Measurements from ENCODE around the gene KRT13. TPM values are rescaled to one million over a fixed set of nuclear protein-coding genes. Genes with fewer than 3 reads are reported as not detected.

Gene KRT13
- total RNA-seq, 2 donors from 2014 or later, result not detected

DNA sequence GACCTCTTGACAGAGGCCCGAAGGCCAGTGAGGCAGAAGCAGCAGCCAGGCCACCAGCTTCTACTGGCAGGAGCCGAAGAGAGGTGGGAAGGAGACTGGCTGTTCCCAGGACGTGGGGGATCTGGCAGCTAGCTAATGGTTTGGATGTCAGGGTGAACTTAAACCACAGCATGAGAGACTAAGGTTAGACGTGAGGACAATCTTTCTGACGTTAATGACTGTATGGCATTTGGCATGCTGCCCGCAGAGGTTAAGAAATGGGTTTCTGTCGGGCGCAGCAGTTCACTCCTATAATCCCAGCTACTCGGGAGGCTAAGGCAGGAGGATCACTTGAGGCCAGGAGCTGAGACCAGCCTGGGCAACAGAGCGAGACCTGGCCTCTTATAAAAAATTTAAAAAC, 6.3 kb upstream of the KRT13 start:
- no peak for ATAC-seq
- Mint-ChIP-seq H3K9me3 (no peaks in the 10 kb centered on the region), H3K27ac (no peak overlapping the region), H3K36me3 (no peaks in the 10 kb centered on the region)
- DNase-seq (ENCODE audit: low spot score in 2 of 2), result no peak

DNA sequence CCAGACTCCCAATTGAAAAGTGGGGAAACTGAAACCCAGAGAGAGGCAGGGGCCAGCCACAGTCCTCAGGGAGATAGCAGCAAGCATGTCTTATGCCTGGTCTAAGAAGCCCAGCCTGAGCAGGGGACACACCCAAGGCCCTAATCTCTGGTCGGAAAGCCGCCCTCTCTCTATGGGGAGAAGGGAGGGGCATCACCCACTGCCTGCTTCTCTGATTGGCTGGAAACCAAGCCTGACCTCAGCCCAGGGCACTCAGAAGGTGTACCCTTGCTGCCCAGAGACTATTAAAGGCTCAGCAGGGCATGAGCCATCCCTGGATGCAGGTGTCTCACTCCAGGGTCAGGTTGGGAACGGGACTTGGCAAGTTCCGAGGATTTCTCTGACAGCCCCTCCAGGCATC, 5.7 kb upstream of the KRT13 start:
- no peak for DNase-seq (ENCODE audit: low spot score in 2 of 2)
- H3K27ac Mint-ChIP-seq, result no peak overlapping the region
- H3K36me3 Mint-ChIP-seq, result no peaks in the 10 kb centered on the region
- no peak for ATAC-seq
- H3K9me3 Mint-ChIP-seq, result no peaks in the 10 kb centered on the region

DNA sequence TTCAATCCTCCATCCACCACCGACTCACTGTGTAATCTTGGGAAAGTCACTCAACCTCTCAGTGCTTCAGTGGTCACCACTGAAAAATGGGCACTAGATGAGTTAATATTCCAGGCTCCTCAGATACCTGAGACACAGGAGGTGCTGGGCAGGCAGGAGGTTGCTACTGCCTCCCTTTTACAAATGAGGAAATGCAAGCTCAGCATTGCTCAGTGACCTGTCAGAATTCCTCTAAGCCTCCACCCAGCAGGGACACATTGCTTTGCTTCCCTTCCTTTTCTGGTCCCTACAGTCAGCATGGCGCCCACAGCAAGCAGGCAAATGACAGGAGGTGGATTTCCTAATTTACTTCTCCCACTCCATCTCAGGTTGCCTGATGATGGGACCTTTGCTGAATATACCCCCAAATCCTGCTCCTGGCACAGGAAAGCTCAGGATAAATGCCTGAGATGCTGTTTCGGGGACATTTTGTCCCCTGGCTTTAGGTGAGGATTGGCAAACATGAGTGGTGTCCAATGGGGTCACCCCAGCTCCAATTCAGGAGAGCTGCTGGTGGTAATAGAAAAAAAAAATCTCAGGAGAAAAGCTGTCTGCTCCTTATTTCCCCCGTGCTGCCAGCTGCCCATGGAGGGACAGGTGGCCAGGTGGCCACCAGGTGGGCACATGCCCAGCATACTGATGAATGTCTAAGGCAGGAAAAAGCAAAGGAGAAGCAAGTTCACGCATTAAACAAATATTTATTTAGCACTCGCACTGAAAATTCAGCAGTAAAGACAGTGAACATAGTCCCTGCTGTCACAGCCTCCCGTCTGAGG, 5.0 kb upstream of the KRT13 start:
- ATAC-seq (no peak), DNase-seq (ENCODE audit: low spot score in 2 of 2) (no peak)
- H3K27ac Mint-ChIP-seq, result no peak overlapping the region
- no peaks in the 10 kb centered on the region for H3K36me3 Mint-ChIP-seq
- no peaks in the 10 kb centered on the region for H3K9me3 Mint-ChIP-seq

DNA sequence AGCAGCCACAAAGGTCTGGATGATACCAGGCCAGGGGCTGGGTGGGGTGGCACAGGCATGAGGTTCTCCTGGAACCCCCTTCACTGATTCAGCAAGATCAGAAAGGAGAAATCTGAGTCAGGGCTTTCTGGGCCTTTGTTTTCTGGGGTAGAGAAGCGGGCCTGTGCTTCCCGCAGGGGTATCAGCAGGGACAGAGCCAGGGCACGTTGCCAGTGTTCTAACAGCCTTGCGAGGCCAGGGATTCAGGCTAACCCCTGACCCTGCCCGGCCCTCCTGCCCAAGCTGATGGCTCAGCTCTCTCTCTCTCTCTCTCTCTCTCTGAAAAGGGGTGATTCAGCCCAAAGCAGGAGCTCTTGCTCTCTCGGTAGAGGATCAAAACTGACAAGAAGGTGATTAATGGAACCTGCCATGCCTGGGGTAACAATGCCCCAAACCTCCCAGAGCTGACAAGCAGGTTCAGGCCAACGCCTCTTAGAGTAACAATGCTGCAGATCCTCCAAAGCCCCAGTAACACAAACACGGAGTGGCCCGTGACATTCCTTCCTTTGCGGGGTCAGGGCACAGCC, 2.0 kb upstream of the KRT13 start:
- ATAC-seq (no peak), DNase-seq (ENCODE audit: low spot score in 2 of 2) (no peak)
- Mint-ChIP-seq H3K27ac (no peak overlapping the region), H3K9me3 (no peaks in the 10 kb centered on the region), H3K36me3 (no peaks in the 10 kb centered on the region)

DNA sequence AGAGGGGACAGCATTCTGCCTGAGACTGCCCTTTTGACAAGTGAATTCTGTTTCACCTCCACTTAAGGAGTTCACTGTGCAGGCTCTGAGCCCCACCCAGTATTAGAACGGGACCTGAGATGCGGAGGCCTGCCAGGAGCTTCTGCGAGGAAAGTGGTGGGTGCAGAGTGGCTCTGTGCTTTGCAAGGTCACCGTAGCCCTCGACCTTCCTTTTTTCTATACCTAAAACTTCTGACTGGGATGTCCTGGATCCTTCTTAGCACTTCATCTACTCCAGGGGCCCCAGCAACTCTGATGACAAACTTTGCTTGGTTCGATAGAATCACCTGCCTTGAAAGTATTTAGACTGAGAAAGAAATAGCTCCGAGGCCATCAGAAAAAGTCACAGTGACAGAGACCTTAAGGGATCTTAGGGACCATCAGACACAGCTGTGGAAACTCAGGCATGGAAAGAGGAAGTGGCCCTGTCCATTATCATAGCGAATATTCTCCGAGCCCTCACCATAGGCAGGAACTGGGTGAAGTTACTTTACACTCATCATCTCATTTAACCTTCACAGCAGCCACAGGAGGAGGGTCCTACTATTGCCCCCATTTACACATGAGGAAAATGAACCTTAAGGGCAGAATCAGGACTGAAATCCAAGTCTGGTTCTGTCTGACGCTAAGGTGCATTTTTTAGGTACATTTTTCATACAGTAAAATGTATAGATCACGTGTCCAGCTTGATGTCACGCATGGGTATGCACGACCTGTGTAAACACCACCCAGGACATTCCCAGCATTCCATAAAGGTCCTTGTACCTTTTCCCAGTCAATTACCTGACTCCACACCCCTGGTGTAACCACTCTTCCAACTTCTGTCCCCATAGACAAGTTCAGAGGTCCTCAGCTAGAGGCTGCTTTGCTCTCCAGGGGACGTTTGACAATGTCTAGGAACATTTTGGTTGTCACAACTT, 676 bp upstream of the KRT13 start:
- H3K27ac Mint-ChIP-seq, result no peak overlapping the region
- no peaks in the 10 kb centered on the region for H3K36me3 Mint-ChIP-seq
- no peak for ATAC-seq
- H3K9me3 Mint-ChIP-seq, result no peaks in the 10 kb centered on the region
- DNase-seq (ENCODE audit: low spot score in 2 of 2), result no peak

DNA sequence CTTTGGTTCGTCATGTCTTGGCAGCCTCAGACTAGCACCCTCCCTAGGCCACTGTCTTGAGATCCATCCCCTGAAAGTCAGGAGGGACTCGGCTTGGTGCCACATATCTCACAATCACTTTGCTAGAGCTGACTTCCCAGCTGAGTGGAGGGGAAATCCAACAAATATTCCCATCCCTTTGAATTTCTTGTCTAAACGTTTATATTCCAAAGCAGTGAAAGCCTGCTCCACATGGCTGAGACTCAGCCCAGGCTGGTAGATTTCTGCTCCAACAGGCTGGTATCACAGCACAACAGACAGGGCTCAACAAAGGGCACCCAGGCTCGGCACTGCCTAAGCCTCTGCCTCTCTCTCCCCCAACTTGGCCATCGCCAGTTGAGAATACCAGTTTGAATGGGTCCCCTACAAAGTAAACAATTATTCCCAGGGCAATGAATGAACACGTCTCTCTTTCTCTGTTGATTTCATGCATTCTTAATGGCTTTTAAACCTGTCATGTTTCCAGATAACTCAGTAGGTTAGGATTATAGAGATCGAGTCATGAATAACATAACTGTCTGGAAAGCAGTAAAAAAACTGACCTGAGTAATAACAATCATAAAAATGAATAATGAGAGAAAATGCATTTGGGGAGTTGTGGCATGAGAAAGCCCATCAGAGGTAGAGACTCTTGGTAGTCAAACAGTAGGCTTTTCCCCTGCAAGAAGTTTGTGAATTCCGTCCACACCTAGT, 1.0 kb downstream of the KRT13 start:
- H3K36me3 Mint-ChIP-seq, result no peaks in the 10 kb centered on the region
- ATAC-seq (no peak), DNase-seq (ENCODE audit: low spot score in 2 of 2) (no peak)
- H3K27ac Mint-ChIP-seq, result no peak overlapping the region
- no peaks in the 10 kb centered on the region for H3K9me3 Mint-ChIP-seq

DNA sequence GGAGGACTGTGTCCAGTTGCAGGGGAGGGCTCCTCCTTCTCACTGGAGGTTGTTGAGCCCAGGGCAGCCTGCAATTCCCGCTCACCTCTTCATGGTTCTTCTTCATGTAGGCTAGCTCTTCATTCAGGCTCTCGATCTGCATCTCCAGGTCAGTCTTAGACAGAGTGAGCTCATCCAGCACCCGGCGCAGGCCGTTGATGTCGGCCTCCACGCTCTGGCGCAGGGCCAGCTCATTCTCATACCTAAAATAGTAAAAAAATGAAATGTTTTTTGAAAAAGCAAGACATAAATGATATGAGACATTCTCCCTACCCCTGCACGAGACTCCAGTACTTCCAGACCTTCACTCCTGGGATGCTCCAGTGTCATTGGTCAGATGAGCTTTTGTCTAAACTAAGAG, 2.2 kb downstream of the KRT13 start:
- DNase-seq (ENCODE audit: low spot score in 2 of 2), result no peak
- H3K9me3 Mint-ChIP-seq, result no peaks in the 10 kb centered on the region
- H3K27ac Mint-ChIP-seq, result no peak overlapping the region
- H3K36me3 Mint-ChIP-seq, result no peaks in the 10 kb centered on the region
- no peak for ATAC-seq

DNA sequence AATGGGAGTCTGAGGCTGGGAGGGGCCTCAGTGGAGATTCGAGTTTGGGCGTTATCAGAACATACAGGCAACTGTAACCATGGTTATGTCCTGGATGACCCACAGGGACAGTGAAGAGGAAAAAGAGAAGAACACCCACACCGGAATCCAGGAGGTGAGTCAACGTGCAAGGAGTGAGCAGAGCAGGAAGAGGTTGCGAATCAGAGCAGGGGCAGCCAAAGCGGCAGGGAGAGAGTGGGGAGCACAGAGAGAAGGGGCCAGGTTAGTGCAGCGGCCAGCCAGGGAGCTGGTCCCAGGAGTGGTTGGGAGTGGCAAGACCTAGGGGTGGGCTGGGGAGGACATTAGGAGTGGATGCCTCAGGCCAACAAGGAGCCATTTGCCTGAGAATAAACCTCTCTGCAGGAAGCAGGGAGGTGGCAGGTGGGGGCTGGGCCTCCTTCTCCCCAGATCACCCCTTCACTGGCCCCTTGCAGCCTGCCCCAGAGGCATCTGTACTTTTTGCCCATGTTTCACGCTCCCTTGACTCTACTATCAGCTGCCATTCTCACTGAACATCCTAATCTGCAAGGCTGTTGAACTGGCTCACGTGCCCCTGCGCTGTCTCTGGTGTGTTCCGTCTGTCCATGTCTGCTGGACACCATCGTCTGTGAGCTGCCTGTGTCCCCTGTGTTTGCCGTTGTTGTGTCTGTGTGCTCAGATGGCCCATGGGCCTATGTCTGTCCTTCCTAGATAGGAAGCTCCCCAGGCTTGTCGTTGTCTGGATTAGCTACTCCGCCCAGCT, 5.1 kb downstream of the KRT13 start:
- no peak for ATAC-seq
- H3K27ac Mint-ChIP-seq, result peak overlapping the region in 1 of 2 donors; percentile 66

DNA sequence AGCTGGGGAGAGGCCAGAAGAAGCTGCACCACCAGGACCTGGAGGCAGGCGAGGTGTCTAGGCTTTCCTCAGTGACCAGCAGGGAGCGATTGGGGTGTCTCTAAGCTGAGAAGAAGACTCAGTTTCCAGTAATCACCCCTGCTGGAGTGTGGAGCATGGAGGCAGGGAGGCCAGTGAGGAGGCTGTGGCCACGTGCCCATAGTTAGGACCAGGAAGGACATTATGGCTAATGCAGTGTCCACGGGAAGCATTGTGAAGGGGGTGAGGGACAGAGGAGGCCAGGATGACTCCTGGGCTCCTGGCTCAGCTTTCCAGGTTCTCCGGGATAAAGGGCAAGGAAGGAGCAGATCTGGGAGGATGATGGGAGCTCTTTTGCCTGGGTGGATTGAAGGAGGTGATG, 5.7 kb downstream of the KRT13 start:
- Mint-ChIP-seq H3K36me3 (no peaks in the 10 kb centered on the region), H3K27ac (peak overlapping the region in 1 of 2 donors; percentile 66), H3K9me3 (no peaks in the 10 kb centered on the region)
- DNase-seq (ENCODE audit: low spot score in 2 of 2) (no peak), ATAC-seq (no peak)

More for the DNA sequence above, 5.1 kb downstream of the KRT13 start:
- Mint-ChIP-seq H3K36me3 (no peaks in the 10 kb centered on the region), H3K9me3 (no peaks in the 10 kb centered on the region)
- no peak for DNase-seq (ENCODE audit: low spot score in 2 of 2)

DNA sequence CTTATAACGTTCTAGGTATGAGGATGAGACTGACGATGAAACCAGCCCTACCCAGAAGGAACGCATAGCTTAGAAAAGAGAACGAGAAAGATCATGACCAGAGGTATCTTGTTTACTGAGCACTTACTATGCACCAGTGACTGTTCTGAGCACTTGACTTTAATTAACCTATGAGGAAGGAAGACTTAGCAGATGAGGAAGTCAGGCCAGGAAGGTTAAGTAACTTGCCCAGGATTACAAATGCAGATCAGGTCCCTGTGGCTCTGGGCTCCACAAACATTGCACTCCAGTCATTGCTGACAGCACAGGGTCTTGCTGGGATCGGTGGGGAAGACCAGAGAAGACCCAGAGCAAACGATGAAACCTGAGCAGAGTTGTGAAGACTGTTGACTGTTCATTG, 7.1 kb downstream of the KRT13 start:
- no peak overlapping the region for H3K27ac Mint-ChIP-seq
- DNase-seq (ENCODE audit: low spot score in 2 of 2) (no peak), ATAC-seq (no peak)
- no peaks in the 10 kb centered on the region for H3K36me3 Mint-ChIP-seq
- no peaks in the 10 kb centered on the region for H3K9me3 Mint-ChIP-seq

DNA sequence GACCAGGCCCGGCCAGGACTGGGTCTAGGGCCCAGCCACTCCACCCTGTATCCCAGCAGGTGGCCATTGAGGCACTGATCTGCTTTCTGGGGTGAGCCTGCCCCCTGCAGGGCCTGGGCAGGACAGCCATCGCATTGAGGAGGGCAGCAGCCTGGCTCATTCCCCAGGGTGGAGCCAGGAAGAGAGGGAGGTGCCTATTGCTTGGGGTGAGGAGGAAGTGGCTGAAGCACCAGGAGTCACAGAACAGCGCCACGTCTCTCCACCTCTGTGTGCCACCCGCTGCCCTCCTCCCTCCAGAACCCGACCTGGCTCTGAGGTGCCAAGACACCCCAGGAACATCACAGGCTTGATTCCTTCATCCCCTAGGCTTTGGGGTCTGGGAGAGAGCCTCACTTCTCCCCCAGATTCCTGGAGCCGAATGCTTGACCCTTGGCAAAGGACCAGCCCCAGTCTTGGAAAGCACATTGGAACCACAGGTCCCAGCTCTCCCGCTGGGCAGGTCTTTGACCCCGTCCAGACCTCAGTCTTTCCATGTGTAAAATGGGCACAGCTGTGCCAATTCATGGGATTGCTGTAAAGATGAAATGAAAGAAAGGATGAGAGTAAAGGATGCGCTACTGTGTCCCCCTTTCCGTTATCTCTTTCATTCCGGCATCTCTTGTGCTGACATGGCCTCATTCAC, 8.5 kb downstream of the KRT13 start:
- Mint-ChIP-seq H3K36me3 (no peaks in the 10 kb centered on the region), H3K27ac (peak overlapping the region; percentile 20 to 55), H3K9me3 (no peaks in the 10 kb centered on the region)
- ATAC-seq (peak; percentile 96 to 99), DNase-seq (ENCODE audit: low spot score in 2 of 2) (peak; percentile 73 to 81)

DNA sequence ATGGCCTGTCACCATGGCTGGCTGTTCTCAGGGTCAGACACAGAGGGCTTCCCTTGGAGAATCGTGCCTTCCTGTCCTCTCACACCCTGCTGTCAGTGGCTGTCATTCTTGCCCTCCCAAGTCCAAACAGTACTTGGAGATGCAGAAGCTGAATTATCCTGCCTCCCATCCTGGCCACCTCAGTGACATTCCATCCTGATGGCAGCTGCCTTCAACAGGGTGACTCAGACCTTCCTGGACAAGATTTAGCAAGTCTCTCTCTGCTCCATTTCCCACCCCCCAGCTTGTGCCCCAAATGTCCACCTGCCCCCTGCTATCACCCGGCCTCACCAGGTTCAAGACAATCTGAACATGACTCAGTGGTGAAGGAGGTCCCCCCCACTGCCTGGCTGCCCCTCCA, 10.9 kb downstream of the KRT13 start:
- Mint-ChIP-seq H3K27ac (no peak overlapping the region), H3K9me3 (no peaks in the 10 kb centered on the region), H3K36me3 (no peaks in the 10 kb centered on the region)
- no peak for DNase-seq (ENCODE audit: low spot score in 2 of 2)
- no peak for ATAC-seq

DNA sequence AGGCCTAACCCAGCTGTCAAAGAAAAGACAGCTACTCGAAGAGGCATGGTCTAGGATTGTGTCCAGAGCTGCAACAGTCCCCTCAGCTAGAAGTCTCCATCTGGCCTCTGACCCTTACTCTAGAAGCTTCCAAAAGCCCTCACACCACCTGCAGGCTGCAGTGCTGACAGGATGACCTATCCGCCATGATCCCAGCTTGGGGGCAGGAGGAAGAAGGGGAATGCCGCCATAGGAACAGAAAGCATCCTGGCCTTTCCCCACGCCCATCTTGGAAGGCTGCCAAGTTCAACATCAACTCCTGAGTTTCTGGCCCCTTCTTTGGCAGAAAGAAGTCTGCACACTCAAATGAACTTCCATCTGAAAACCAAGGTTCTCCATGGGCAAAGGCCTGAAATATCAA, 12.6 kb downstream of the KRT13 start:
- no peak for ATAC-seq
- no peaks in the 10 kb centered on the region for H3K36me3 Mint-ChIP-seq

DNA sequence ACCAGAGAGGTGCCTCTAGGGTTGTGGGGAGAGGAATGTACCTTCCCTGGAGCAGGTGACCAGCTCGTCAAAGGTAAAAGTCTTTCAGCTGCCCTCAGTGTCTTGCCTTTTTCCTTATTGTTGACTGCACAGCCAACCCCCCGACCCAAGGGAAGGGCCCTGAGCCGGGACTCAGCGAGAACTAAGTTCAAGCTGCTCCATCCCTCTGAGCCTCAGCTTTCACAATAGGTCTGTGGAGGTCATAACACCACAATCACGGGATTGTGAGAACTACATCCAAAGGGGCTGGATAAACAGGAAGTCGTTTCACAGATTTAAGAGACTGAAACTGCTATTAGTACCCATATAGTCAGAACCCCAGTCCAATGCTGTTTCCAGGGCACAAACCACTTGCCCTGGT, 13.1 kb downstream of the KRT13 start:
- DNase-seq (ENCODE audit: low spot score in 2 of 2) (no peak), ATAC-seq (no peak)
- Mint-ChIP-seq H3K36me3 (no peaks in the 10 kb centered on the region), H3K27ac (peak overlapping the region in 1 of 2 donors; percentile 72), H3K9me3 (no peaks in the 10 kb centered on the region)

More for the DNA sequence above, 12.6 kb downstream of the KRT13 start:
- no peaks in the 10 kb centered on the region for H3K9me3 Mint-ChIP-seq
- DNase-seq (ENCODE audit: low spot score in 2 of 2), result no peak
- H3K27ac Mint-ChIP-seq, result no peak overlapping the region

DNA sequence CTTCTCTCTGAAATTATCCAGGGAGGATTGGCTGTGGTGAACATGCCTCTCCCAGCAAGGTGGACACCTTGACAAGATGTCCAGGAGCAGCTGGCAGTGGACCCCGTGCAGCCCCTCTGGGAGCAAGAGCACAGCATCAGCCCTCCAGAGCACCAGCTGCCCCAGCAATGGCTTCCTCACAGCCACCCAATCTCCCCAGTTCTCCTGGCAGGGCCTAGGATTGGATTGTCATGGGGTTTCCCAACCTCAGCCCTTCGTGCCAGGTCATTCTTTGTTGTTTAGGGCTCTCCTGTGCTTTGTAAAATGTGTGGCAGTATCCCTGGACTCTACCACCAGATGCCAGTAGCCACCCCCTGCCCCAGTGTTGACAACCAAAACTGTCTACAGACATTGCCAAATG, 13.9 kb downstream of the KRT13 start:
- no peak overlapping the region for H3K27ac Mint-ChIP-seq
- ATAC-seq (no peak), DNase-seq (ENCODE audit: low spot score in 2 of 2) (no peak)
- H3K9me3 Mint-ChIP-seq, result no peaks in the 10 kb centered on the region
- no peaks in the 10 kb centered on the region for H3K36me3 Mint-ChIP-seq
